Caco-2 (cell line): Measurements from ENCODE around the gene USP6. TPM values are rescaled to one million over a fixed set of nuclear protein-coding genes. Genes with fewer than 3 reads are reported as not detected.

Source experiments
- total RNA-seq: library from RNA; stranded (reverse); gene quantifications from 2 replicates; pipeline ENCODE4 v1.2.3, GENCODE V29; 2022

The USP6 gene
- total RNA-seq, 1 experiment from 2014 or later, result 0.16 TPM

Other genes with a start within 250 kb of the USP6 start
- gene C17orf107, start 216.5 kb upstream of the USP6 start, total RNA-seq, result 0.86 and 1.0 TPM in 2 replicates
- not detected in 2 replicates for gene CHRNE, start 212.9 kb upstream of the USP6 start, total RNA-seq
- not detected in 2 replicates for gene GP1BA, start 183.8 kb upstream of the USP6 start, total RNA-seq
- gene SLC25A11, start 176.0 kb upstream of the USP6 start, total RNA-seq, result 36.5 and 40.1 TPM in 2 replicates
- 55.1 and 60.9 TPM in 2 replicates for gene RNF167, start 175.8 kb upstream of the USP6 start, total RNA-seq
- gene PFN1, start 167.5 kb upstream of the USP6 start, total RNA-seq, result 367 and 416 TPM in 2 replicates
- gene ENO3, start 164.9 kb upstream of the USP6 start, total RNA-seq, result 8.1 and 10.6 TPM in 2 replicates
- gene SPAG7, start 148.2 kb upstream of the USP6 start, total RNA-seq, result 20.5 and 23.1 TPM in 2 replicates
- 16.2 and 18.8 TPM in 2 replicates for gene CAMTA2, start 128.4 kb upstream of the USP6 start, total RNA-seq
- gene INCA1, start 118.5 kb upstream of the USP6 start, total RNA-seq, result 0.64 and 1.4 TPM in 2 replicates
- gene KIF1C, start 118.1 kb upstream of the USP6 start, total RNA-seq, result 87.5 and 92.0 TPM in 2 replicates
- gene SLC52A1, start 80.6 kb upstream of the USP6 start, total RNA-seq, result not detected in 2 replicates
- gene ZFP3, start 37.6 kb upstream of the USP6 start, total RNA-seq, result 3.6 and 3.7 TPM in 2 replicates
- 7.5 and 9.1 TPM in 2 replicates for gene ZNF232, start 4.2 kb upstream of the USP6 start, total RNA-seq
- gene ZNF594, start 75.8 kb downstream of the USP6 start, total RNA-seq, result 6.2 and 7.5 TPM in 2 replicates
- not detected in 2 replicates for gene SCIMP, start 118.8 kb downstream of the USP6 start, total RNA-seq
- gene RABEP1, start 166.3 kb downstream of the USP6 start, total RNA-seq, result 21.8 and 22.4 TPM in 2 replicates